ENCODE data around the gene TBP.

TBP gene

GRCh38 chr6:170535004-170535403 lies 19.2 kb upstream of the TBP start:
- no peak for DNase-seq (ENCODE audit: low read depth in 2 of 2)

- no peak for DNase-seq (ENCODE audit: low read depth in 2 of 2)
Observed at GRCh38 chr6:170536671-170537070, 17.5 kb upstream of the TBP start.

- DNase-seq (ENCODE audit: low read depth in 2 of 2): no peak
Observed at GRCh38 chr6:170537329-170537728, 16.8 kb upstream of the TBP start.

GRCh38 chr6:170542031-170542719 lies 12.0 kb upstream of the TBP start:
- DNase-seq (ENCODE audit: low read depth in 2 of 2): no peak

GRCh38 chr6:170545405-170545804 lies 8.8 kb upstream of the TBP start:
- DNase-seq (ENCODE audit: low read depth in 2 of 2): no peak

GRCh38 chr6:170552765-170553533 lies 1.2 kb upstream of the TBP start, which contains the start of gene PSMB1:
Gene PSMB1, minus strand, starts transcription at chr6:170553307. Its CDS starts 65 bp downstream, at chr6:170553242.
- DNase-seq (ENCODE audit: low read depth in 2 of 2): peak; percentile 66 to 73

GRCh38 chr6:170553534-170554012 lies 596 bp upstream of the TBP start:
- DNase-seq (ENCODE audit: low read depth in 2 of 2): no peak

- DNase-seq (ENCODE audit: low read depth in 2 of 2): no peak
Observed at GRCh38 chr6:170554796-170555137, 598 bp downstream of the TBP start.

- no peak for DNase-seq (ENCODE audit: low read depth in 2 of 2)
Observed at GRCh38 chr6:170555305-170555704, 1.1 kb downstream of the TBP start.

- no peak for DNase-seq (ENCODE audit: low read depth in 2 of 2)
Observed at GRCh38 chr6:170561555-170561954, 7.4 kb downstream of the TBP start.

- DNase-seq (ENCODE audit: low read depth in 2 of 2): no peak
Observed at GRCh38 chr6:170564936-170565530, 10.9 kb downstream of the TBP start.

- no peak for DNase-seq (ENCODE audit: low read depth in 2 of 2)
Observed at GRCh38 chr6:170572704-170573466, 18.7 kb downstream of the TBP start.

GRCh38 chr6:170575250-170575649 lies 21.1 kb downstream of the TBP start:
- no peak for DNase-seq (ENCODE audit: low read depth in 2 of 2)

GRCh38 chr6:170578909-170579308 lies 24.7 kb downstream of the TBP start:
- DNase-seq (ENCODE audit: low read depth in 2 of 2): no peak

GRCh38 chr6:170583756-170584180 lies 29.6 kb downstream of the TBP start:
- no peak for DNase-seq (ENCODE audit: low read depth in 2 of 2)

- peak; percentile 85 to 86 for DNase-seq (ENCODE audit: low read depth in 2 of 2)
Observed at GRCh38 chr6:170584181-170584953, 30.2 kb downstream of the TBP start, which contains the start of gene PDCD2. Gene PDCD2, minus strand, starts transcription at chr6:170584637. Its CDS starts 56 bp downstream, at chr6:170584581.

GRCh38 chr6:170584954-170585498 lies 30.9 kb downstream of the TBP start:
- no peak for DNase-seq (ENCODE audit: low read depth in 2 of 2)

GRCh38 chr6:170590725-170591124 lies 36.6 kb downstream of the TBP start:
- DNase-seq (ENCODE audit: low read depth in 2 of 2): no peak

- DNase-seq (ENCODE audit: low read depth in 2 of 2): no peak
Observed at GRCh38 chr6:170596426-170596825, 42.3 kb downstream of the TBP start.

GRCh38 chr6:170597278-170597677 lies 43.1 kb downstream of the TBP start:
- DNase-seq (ENCODE audit: low read depth in 2 of 2): no peak

Measured in stimulated activated CD8-positive, alpha-beta memory T cell treated with anti-CD3 and anti-CD28 coated beads, Interleukin-15, amount 100 ng/mL, for 4 hours (primary cell).